K562 (cell line): ENCODE results near the gene CYYR1. TPM values are rescaled to one million over a fixed set of nuclear protein-coding genes. Genes with fewer than 3 reads are reported as not detected.

Source experiments
- ATAC-seq: fragments of 200-7000 bp; cut with Tn5 transposase; 3 replicates; pipeline ENCODE4 v1.9.1; 2020; ENCODE audit warnings: moderate library complexity
- BruUV-seq: library from RNA; stranded (reverse); fragments of 400-500 nt; replicated peaks from 2 replicates; lab custom pipeline; 2021; lab: Mats Ljungman, UMichigan
- CTCF ChIA-PET: fragments of 300-600 bp; formaldehyde crosslinking; extraction: SDS; loops from one replicate; lab custom pipeline; 2021; ENCODE audit warnings: low intra/inter-chr PET ratio; lab: Yijun Ruan, JAX
- POLR2A ChIA-PET: fragments of 300-600, 350-650 bp; sonication (Branson Sonifier 250); formaldehyde crosslinking; extraction: SDS; loops from one replicate; lab custom pipeline; 2021; ENCODE audit warnings: antibody characterized with exemption, inconsistent platforms; lab: Yijun Ruan, JAX
- DNase-seq, 4 experiments: peaks; one replicate each; pipeline versions ENCODE4 v3.0.0 to v3.0.0-alpha.2; 2011 to 2018; ENCODE audit warnings: low spot score in 3 of 4, mixed read lengths in 3 of 4; ENCODE audit errors: extremely low read depth in 1 of 4
- FAIRE-seq: peaks from 2 replicates; lab custom pipeline; 2011; peaks lifted over from hg19 to GRCh38; lab: Jason Lieb, UNC
- H2AFZ ChIP-seq: 2 replicates; pipeline ENCODE4 v1.6.0; 2011; ENCODE audit warnings: low read depth, low read length, control low read depth, inconsistent platforms
- H3K27ac ChIP-seq: fragments of 200-600 bp; 3 replicates; pipeline ENCODE4 v1.8.0; 2011; ENCODE audit warnings: low read depth, mild to moderate bottlenecking, control low read depth, inconsistent platforms, low read length, moderate library complexity, mixed read lengths; ENCODE audit errors: extremely low read depth
- H3K27me3 ChIP-seq, 2 experiments: fragments of 300-600 bp in 1 of 2; 2 replicates in 1 of 2; 3 replicates in 1 of 2; pipeline versions ENCODE4 v1.6.0 to v1.8.0; 2011; ENCODE audit warnings: inconsistent platforms in 2 of 2, low read length in 2 of 2, mild to moderate bottlenecking in 1 of 2, mixed read lengths in 1 of 2, moderate library complexity in 1 of 2; ENCODE audit not compliant: control insufficient read depth in 2 of 2, insufficient read depth in 2 of 2
- H3K36me3 ChIP-seq: fragments of 300-600 bp; 3 replicates; pipeline ENCODE4 v1.8.0; 2011; ENCODE audit warnings: mild to moderate bottlenecking, low read length, inconsistent platforms; ENCODE audit not compliant: control insufficient read depth, insufficient read depth
- H3K4me1 ChIP-seq, 2 experiments: fragments of 200-600 bp in 1 of 2; replicated peaks in 1 of 2; 2 replicates in 1 of 2; 3 replicates in 1 of 2; pipeline versions ENCODE4 v1.5.1 to v1.8.0; 2011; ENCODE audit warnings: inconsistent platforms in 2 of 2, low read length in 2 of 2, mild to moderate bottlenecking in 1 of 2, mixed read lengths in 1 of 2, moderate library complexity in 1 of 2; ENCODE audit not compliant: control insufficient read depth in 2 of 2, insufficient read depth in 2 of 2
- H3K4me2 ChIP-seq: 2 replicates; pipeline ENCODE4 v1.6.1; 2011; ENCODE audit warnings: low read length, control low read depth, inconsistent platforms, mixed read lengths; ENCODE audit not compliant: insufficient read depth
- H3K4me3 ChIP-seq: fragments of 200-600 bp; sonication (generic), shearing (Covaris generic); 2 replicates; pipeline ENCODE4 v1.5.1; 2016; ENCODE audit warnings: control low read depth, inconsistent platforms
- H3K79me2 ChIP-seq: fragments of 200-600 bp; 3 replicates; pipeline ENCODE4 v1.8.0; 2011; ENCODE audit warnings: low read length, inconsistent platforms; ENCODE audit not compliant: control insufficient read depth, insufficient read depth
- H3K9ac ChIP-seq, 2 experiments: 2 replicates each; pipeline versions ENCODE4 v1.6.0 to v1.6.1; 2011; ENCODE audit warnings: low read depth in 2 of 2, low read length in 2 of 2, control low read depth in 1 of 2, inconsistent platforms in 1 of 2, mild to moderate bottlenecking in 1 of 2, mixed read lengths in 1 of 2; ENCODE audit not compliant: insufficient read depth in 1 of 2
- H3K9me1 ChIP-seq: one replicate; pipeline ENCODE4 v1.6.0; 2011; ENCODE audit warnings: inconsistent platforms, mild to moderate bottlenecking, low read length, moderate library complexity; ENCODE audit not compliant: control insufficient read depth, insufficient read depth
- H3K9me3 ChIP-seq: replicated peaks from 2 replicates; pipeline ENCODE4 v1.5.1; 2011; ENCODE audit warnings: low read depth, low read length, inconsistent platforms; ENCODE audit not compliant: control insufficient read depth, insufficient read depth
- H4K20me1 ChIP-seq: replicated peaks from 2 replicates; pipeline ENCODE4 v1.6.1; 2011; ENCODE audit warnings: low read length, inconsistent platforms, mixed read lengths; ENCODE audit not compliant: control insufficient read depth, insufficient read depth
- CHD2 ChIP-seq: IDR thresholded peaks from 2 replicates; pipeline ENCODE4 v1.6.1; 2011; ENCODE audit warnings: low read depth, low read length
- DNMT1 ChIP-seq: fragments of 450-650 bp; IDR thresholded peaks from 2 replicates; pipeline ENCODE4 v1.6.1; 2016; ENCODE audit warnings: antibody characterized with exemption, mild to moderate bottlenecking
- FOXJ2 ChIP-seq: fragments of 200-800 bp; sonication (Bioruptor generic); IDR thresholded peaks from 2 replicates; pipeline ENCODE4 v1.6.1; 2016; ENCODE audit warnings: missing genetic modification characterization, missing compliant biosample characterization
- GTF2F1 ChIP-seq: IDR thresholded peaks from 2 replicates; pipeline ENCODE4 v1.6.1; 2011; ENCODE audit warnings: low read depth, low read length, improper control_type of control experiment
- HDAC2 ChIP-seq: fragments of 450-650 bp; IDR thresholded peaks from 2 replicates; pipeline ENCODE4 v1.6.1; 2016; ENCODE audit warnings: mild to moderate bottlenecking
- NFYB ChIP-seq: IDR thresholded peaks from 2 replicates; pipeline ENCODE4 v1.6.1; 2011; ENCODE audit warnings: mild to moderate bottlenecking, moderate library complexity; ENCODE audit not compliant: insufficient read length; ENCODE audit errors: extremely low read depth
- PHF21A ChIP-seq: fragments of 450-650 bp; IDR thresholded peaks from 2 replicates; pipeline ENCODE4 v1.6.1; 2017; ENCODE audit warnings: low read depth, borderline replicate concordance
- RFX1 ChIP-seq: fragments of 450-650 bp; IDR thresholded peaks from 2 replicates; pipeline ENCODE4 v1.6.1; 2016; ENCODE audit warnings: mild to moderate bottlenecking, moderate library complexity
- TSC22D4 ChIP-seq: fragments of 450-650 bp; IDR thresholded peaks from 2 replicates; pipeline ENCODE4 v1.6.1; 2016; ENCODE audit warnings: missing genetic modification characterization, missing biosample characterization, control low read depth
- ZNF263 ChIP-seq: sonication (generic); formaldehyde crosslinking; IDR thresholded peaks from 2 replicates; pipeline ENCODE4 v1.8.0; 2022; ENCODE audit warnings: mild to moderate bottlenecking, missing genetic modification reagents, borderline replicate concordance
- ZNF280B ChIP-seq: fragments of 250-450 bp; sonication (Bioruptor Pico); IDR thresholded peaks from 2 replicates; pipeline ENCODE4 v1.5.1; 2021; ENCODE audit warnings: mild to moderate bottlenecking
- ZNF507 ChIP-seq: conservative IDR thresholded peaks from 2 replicates; pipeline ENCODE4 v1.6.1; 2017; ENCODE audit warnings: missing genetic modification characterization, missing compliant biosample characterization
- ZNF764 ChIP-seq: fragments of 250-450 bp; sonication (Bioruptor Pico); IDR thresholded peaks from 2 replicates; pipeline ENCODE4 v1.4.0; 2020; ENCODE audit warnings: low read depth, mild to moderate bottlenecking, moderate library complexity
- WGBS: fragments of 100-300 bp; shearing (Covaris generic); methylation state at CpG from one replicate; pipeline ENCODE4 v1.1.6; 2016; ENCODE audit warnings: low coverage, mixed read lengths; ENCODE audit not compliant: insufficient coverage; ENCODE audit errors: missing lambda C conversion rate; 5-methylcytosine and 5-hydroxymethylcytosine counted together
- in situ Hi-C: fragments of 300-500 bp; cut with MboI; formaldehyde crosslinking; loops from 4 replicates; pipeline ENCODE4 v1.15.0; 2018; ENCODE audit warnings: inconsistent platforms, mixed read lengths
- intact Hi-C: fragments of 100-400 bp; cut with micrococcal nuclease; formaldehyde crosslinking; loops from 2 replicates; pipeline ENCODE4 v1.14.2; 2022
- polyA plus RNA-seq, 8 experiments: library from polyadenylated mRNA; depleted of rRNA in 4 of 8; stranded (reverse) in 5 of 8; unstranded in 3 of 8; fragments of >200 nt; fragmentation: Nextera tagmentation in 2 of 8; fragmentation: Illumina TruSeq in 1 of 8; extraction: Ambion mirVana in 2 of 8; extraction: Trizol in 1 of 8; gene quantifications; 2 replicates each; pipeline versions ENCODE4 v1.2.1 to v1.2.3, GENCODE V29; 2011 to 2014; ENCODE audit warnings: inconsistent platforms in 1 of 8, missing spikeins in 1 of 8
- total RNA-seq, 7 experiments: library from RNA; depleted of rRNA in 6 of 7; stranded (reverse); fragments of >200 nt in 6 of 7; fragmentation: Illumina TruSeq in 2 of 7; extraction: Trizol in 2 of 7; gene quantifications; 2 replicates each; pipeline versions ENCODE4 v1.2.1 to v1.2.3, GENCODE V29; 2011 to 2021; ENCODE audit warnings: low replicate concordance in 1 of 7
- TF ChIP-seq, protein P1 (sequence below): fragments of 450-650 bp; formaldehyde crosslinking; IDR thresholded peaks from 2 replicates; pipeline ENCODE4 v1.4.0; 2020; ENCODE audit warnings: mild to moderate bottlenecking, mixed read lengths
- TF ChIP-seq, protein P2 (sequence below): sonication (generic); formaldehyde crosslinking; IDR thresholded peaks from 2 replicates; pipeline ENCODE4 v1.8.1; 2023; ENCODE audit warnings: mild to moderate bottlenecking, missing genetic modification reagents, moderate library complexity
- TF ChIP-seq, protein P3 (sequence below): fragments of 450-650 bp; IDR thresholded peaks from 2 replicates; pipeline ENCODE4 v1.6.1; 2016; ENCODE audit warnings: missing biosample characterization, missing genetic modification characterization
- TF ChIP-seq, protein P4 (sequence below): fragments of 450-650 bp; IDR thresholded peaks from 2 replicates; pipeline ENCODE4 v1.6.1; 2017; ENCODE audit warnings: antibody characterized with exemption

The CYYR1 gene
- total and polyA plus RNA-seq, 9 of the 15 experiments (the other 6 are each of a cell fraction or from before 2014, with no cell fraction given), result not detected

- no peaks in the 10 kb centered on the region for H3K9me1 ChIP-seq
- CTCF ChIA-PET, result interaction anchor here (0.5 kb wide), 1 partner anchor 342 kb away, joined by 3 read pairs; no protein-coding TSS in a partner anchor
- no peak overlapping the region for H3K27ac ChIP-seq
- H3K9me3 ChIP-seq, result no peaks in the 10 kb centered on the region; the same call in 1 of the 2 replicates
- ATAC-seq (no peak), FAIRE-seq (no peak), DNase-seq (no peak)
- 0% methylated on average over 3 of the region's 3 CpGs for WGBS
- no TSS peak for BruUV-seq
- no peaks in the 10 kb centered on the region for H3K4me1 ChIP-seq
- H3K27me3 ChIP-seq, result no peaks in the 10 kb centered on the region
- H2AFZ ChIP-seq, result no peak overlapping the region
- no peak overlapping the region for H3K4me3 ChIP-seq
- no peak overlapping the region for H3K9ac ChIP-seq
- H3K79me2 ChIP-seq, result no peaks in the 10 kb centered on the region
- H4K20me1 ChIP-seq, result no peaks in the 10 kb centered on the region
- intact Hi-C loops (no loop called here), in situ Hi-C loops (no loop called here)
- no peak overlapping the region for H3K4me2 ChIP-seq
- POLR2A ChIA-PET, result no interaction called here
- H3K36me3 ChIP-seq, result no peaks in the 10 kb centered on the region
- TF ChIP-seq, protein P1, sequence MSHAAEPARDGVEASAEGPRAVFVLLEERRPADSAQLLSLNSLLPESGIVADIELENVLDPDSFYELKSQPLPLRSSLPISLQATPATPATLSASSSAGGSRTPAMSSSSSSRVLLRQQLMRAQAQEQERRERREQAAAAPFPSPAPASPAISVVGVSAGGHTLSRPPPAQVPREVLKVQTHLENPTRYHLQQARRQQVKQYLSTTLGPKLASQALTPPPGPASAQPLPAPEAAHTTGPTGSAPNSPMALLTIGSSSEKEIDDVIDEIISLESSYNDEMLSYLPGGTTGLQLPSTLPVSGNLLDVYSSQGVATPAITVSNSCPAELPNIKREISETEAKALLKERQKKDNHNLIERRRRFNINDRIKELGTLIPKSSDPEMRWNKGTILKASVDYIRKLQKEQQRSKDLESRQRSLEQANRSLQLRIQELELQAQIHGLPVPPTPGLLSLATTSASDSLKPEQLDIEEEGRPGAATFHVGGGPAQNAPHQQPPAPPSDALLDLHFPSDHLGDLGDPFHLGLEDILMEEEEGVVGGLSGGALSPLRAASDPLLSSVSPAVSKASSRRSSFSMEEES (CRISPR knock-in tag), result no peak
- no peak for TF ChIP-seq FOXJ2 (tag)
- TF ChIP-seq CHD2, result no peak
- TF ChIP-seq, protein P2, sequence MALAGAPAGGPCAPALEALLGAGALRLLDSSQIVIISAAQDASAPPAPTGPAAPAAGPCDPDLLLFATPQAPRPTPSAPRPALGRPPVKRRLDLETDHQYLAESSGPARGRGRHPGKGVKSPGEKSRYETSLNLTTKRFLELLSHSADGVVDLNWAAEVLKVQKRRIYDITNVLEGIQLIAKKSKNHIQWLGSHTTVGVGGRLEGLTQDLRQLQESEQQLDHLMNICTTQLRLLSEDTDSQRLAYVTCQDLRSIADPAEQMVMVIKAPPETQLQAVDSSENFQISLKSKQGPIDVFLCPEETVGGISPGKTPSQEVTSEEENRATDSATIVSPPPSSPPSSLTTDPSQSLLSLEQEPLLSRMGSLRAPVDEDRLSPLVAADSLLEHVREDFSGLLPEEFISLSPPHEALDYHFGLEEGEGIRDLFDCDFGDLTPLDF, result no peak
- TF ChIP-seq TSC22D4 (tag), result no peak
- TF ChIP-seq, protein P3, sequence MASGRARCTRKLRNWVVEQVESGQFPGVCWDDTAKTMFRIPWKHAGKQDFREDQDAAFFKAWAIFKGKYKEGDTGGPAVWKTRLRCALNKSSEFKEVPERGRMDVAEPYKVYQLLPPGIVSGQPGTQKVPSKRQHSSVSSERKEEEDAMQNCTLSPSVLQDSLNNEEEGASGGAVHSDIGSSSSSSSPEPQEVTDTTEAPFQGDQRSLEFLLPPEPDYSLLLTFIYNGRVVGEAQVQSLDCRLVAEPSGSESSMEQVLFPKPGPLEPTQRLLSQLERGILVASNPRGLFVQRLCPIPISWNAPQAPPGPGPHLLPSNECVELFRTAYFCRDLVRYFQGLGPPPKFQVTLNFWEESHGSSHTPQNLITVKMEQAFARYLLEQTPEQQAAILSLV (tag), result no peak
- no peak for TF ChIP-seq ZNF263 (CRISPR knock-in tag)
- no peak for TF ChIP-seq HDAC2
- TF ChIP-seq PHF21A, result no peak
- no peak for TF ChIP-seq RFX1
- TF ChIP-seq, protein P4, sequence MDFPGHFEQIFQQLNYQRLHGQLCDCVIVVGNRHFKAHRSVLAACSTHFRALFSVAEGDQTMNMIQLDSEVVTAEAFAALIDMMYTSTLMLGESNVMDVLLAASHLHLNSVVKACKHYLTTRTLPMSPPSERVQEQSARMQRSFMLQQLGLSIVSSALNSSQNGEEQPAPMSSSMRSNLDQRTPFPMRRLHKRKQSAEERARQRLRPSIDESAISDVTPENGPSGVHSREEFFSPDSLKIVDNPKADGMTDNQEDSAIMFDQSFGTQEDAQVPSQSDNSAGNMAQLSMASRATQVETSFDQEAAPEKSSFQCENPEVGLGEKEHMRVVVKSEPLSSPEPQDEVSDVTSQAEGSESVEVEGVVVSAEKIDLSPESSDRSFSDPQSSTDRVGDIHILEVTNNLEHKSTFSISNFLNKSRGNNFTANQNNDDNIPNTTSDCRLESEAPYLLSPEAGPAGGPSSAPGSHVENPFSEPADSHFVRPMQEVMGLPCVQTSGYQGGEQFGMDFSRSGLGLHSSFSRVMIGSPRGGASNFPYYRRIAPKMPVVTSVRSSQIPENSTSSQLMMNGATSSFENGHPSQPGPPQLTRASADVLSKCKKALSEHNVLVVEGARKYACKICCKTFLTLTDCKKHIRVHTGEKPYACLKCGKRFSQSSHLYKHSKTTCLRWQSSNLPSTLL, result no peak
- TF ChIP-seq ZNF280B, result no peak
- no peak for TF ChIP-seq ZNF507
- no peak for TF ChIP-seq NFYB
- TF ChIP-seq GTF2F1, result no peak
- TF ChIP-seq ZNF764 (CRISPR knock-in tag), result no peak
- no peak for TF ChIP-seq DNMT1
Observed at GRCh38 chr21:26597031-26597430, 23.9 kb upstream of the CYYR1 start.
